ELF-1 (cell line): ENCODE data around the gene GLRX.

Source experiments
- DNase-seq: peaks from one replicate; pipeline ENCODE4 v3.0.0-alpha.2; 2016; ENCODE audit warnings: low read depth, low spot score

The GLRX gene

DNA sequence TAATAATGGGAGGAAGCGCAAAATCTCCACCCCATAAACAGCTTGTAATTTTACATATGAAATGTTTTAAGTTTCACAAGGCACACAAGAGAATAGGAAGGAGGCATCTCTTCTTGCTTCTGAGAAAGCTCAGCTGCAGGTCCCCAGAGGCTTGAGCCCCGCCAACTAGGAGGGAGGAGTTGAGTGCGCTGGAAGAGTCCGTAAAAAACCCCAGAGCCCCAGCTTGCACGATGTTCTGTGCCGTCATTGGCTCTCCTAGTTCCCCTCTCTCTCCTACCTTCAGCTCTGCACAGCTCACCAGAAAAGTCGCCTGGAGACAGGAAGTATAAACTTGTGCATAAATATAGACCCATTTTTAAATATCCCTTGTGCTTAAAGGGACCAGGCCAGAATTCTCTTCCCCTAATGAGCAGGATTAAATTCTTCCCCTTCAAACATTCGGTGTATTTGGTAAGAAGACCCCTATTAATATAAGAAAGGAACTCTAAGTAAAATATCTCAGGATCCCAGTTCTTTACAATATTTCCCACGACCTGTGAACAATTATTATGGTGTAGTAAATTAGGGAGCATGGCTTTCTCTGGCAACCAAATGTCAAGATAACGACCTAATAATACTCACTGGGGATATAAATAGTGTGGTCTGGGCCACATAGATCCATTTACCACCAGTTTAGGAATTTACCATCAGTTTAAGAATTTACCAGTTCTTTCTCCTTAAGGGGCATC lies 13.7 kb downstream of the GLRX start:
- no peak for DNase-seq

DNA sequence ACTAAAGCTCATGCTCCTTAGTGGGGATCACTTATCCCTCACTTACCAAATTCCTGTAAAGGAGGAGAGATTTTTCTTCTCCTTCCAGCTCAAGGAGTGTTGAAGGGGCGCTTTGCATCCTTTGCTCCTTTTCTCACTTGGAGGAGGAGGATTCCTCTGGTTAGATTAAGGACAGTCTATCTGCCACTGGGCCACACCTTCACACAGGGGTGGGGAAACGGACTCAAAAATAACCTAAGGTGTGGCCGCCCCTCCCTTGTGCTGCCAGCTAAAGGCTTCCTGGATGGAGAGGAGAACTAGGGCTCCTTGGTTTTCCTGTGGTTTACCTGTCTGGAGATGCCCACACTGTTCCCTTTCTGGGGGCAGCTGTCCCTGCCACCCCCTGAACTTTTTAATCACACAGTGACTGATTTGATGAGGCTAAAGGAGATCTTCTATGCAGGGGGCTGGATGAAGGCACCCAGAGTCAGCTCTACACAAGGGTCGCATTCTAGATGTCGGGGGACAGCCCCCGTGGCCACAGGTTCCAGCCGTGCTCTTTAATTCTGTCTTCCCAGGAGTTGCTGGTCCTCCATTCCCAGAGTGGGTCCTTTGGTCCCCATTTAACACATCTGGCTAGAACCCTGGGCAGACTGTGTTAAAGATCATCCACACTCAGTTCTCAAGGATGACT lies 14.4 kb downstream of the GLRX start:
- DNase-seq: no peak

DNA sequence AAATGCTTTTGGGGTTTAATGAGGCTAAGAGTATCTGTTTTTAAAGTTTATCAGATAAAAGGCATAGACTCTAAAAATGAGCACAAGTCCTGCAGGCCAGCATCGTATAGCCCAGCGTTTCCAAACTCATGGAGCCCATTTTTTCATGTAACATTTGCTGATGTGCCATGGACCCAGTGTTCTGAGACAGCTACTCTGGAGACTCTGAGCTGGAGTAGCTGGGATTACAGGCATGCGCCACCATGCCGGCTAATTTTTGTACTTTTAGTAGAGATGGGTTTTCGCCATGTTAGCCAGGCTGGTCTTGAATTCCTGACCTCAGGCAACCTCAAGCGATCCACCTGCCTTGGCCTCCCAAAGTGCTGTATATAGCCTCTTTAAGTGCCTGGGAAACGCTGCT lies 15.8 kb downstream of the GLRX start:
- DNase-seq: no peak

DNA sequence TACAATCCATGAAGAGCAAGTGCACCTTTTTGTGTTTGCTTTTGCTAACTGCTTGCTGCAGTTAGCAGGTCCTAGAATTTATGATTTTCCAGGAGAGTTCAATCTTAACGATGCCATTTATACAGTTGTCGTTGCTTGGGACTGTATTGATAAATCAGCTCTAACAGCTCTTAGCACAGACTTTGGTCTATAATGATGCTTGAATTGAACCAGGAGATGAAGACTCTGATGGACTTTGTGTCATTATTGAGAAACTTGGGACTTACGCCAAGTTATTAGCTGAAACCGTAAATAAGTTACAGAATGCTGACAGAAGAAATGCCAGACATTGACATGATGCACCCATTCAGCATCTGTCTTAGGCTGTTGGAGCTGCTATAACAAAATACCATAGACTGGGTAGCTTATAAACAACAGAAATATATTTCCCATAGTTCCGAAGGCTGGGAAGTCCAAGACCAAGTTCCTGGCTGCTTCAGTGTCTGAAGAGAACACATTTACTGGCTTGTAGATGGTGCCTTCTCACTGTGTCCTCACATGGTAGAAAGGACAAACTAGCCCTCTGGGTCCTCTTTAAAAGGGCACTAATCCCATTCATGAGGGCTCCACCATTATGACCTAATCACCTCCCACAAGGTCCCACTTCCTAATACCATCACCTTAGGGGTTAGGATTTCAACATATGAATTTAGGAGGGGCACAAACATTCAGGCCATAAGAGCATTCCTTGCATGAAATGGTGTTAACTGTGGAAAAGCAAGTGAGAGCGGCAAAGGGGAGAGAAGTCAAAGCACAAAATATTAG lies 17.6 kb downstream of the GLRX start:
- DNase-seq: no peak

DNA sequence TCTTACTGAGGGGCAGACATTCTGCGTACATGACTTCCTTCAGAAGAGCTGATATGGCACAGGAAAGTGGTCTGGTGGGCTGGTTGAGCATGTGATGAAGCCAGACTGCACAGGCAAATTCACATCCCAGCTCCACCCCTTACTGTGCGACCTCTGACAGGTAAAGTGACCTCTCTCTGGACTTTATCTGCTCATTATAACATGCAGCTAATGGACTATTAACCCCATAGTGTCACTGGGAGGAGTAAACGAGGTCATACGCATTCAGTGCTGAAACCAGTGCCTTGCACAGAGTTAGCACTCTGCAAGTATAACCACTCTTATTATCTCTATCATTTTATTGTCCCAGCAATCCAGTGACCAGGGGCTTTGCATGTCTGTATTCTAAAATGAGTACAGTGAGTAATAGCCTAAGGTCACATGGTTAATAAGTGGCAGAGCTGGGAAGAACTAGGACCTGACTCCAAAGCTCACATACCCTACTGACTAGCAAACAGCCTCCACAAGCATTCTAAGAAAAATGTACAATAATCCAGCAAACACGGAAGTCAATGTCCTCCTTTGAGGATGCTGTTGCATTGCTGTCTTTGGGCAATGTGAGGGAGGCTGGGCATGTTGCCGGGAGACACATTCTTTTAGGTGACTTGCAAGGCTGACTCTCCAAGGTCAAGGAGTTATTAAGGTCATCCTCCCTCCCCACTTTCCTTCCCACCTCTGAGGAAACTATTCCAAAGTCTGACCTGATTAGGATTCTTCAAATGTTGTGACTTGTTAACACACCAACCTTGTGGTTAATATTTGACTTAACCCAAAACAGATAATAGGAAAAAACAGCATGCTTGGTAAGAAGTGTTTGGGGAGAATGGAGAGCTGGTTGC lies 19.0 kb downstream of the GLRX start:
- DNase-seq: no peak

DNA sequence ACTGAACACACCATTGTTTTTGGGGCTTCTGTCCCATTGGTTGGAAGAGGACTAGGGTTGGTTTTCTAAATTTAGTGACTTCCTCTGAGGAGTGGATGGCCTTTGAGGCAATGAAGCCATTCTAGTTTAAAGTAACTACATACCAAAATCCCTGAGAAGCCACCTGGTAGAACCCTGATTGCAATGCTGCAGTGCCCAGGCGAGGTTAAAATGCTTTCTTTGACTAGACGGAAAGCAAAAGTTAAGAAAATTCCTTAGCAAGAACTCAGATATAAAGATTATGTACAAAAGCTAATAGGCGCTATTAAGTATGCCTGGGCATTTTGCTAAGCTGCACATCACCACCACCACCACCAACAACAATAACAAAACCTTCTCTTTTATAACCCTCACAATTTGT lies 20.6 kb downstream of the GLRX start:
- no peak for DNase-seq

DNA sequence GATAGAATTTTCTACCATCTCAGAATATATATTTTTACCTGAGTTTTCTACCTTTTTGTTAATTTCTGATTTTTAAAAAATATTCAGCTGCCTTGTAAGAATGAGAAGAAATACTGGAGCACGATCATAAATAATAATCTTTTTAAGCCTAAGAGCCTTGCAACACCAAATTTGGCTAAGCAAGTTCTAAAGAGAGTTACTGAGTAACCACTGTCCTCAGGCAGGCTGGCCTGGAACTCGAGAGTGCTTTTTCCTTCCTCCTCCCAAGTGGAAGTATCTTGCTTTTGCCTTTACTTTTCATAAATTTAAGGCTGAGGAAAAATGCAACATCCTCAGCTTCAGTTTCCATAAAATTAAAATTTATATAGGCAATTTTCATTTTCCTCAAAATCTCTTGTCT lies 21.0 kb downstream of the GLRX start:
- no peak for DNase-seq

DNA sequence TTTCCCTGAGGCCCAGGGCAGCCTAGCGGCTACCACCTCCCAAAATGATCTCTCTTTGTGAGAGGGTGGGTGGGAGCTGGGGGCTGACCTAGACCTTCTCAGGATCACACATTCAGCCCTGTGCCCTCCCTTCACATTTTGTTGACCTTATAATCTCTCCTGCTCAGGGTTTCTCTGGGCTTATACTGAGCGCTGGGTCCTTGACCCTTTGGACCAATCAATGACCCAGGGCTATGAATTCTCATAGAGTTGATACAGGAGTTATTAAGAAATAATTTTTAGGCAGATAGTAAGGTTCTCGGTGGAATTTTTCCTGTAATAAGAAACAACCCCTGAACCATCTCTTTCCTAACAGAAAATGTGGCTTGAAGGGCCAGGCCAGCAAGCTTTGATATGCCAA lies 22.0 kb downstream of the GLRX start:
- DNase-seq: no peak

DNA sequence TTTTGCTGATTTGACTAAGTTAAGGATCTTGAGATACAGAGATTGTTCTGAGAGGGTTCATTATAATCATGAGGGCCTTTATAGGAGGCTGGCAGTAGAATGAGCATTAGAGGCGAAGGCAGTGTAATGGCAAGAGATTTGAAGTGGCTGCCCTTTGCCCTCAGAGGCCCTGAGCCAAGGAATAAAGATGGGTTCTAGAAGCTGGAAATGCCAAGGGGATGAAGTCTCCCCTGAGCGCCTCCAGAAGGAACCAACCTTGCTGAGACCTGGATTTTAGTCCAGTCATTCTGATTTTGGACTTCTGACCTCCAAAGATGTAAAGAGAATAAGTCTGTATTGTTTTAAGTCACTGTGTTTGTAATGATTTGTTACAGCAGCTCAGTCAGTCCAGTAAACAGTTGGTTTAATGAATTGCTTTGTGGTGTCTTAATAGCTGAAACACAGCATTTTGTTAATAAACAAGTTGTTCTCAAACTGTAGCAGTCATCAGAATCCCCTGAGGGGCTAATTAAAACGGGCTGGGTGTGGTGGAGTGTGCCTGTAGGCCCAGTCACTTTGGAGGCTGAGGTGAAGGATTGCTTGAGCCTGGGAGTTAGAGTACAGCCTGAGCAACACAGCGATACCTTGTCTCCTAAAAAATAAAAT lies 23.2 kb downstream of the GLRX start:
- DNase-seq: no peak

DNA sequence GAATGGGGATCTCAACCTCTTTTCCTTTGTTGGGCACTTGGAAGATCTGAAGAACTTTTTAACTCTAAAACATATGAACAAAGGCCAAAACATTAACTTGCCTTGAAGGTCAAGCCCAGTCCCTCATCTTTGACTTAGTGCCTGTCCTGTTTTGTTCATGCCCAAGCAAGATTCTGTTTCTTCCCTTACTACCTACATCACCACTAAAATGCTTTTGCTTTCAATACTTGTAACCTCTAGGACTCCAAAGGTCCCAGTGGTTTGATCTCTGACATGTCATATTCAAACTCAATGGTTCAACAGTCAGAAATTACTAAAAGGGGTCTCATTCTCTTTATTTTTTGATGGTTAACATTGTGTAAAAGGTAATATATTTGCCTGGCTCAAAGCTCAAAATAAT lies 24.0 kb downstream of the GLRX start:
- no peak for DNase-seq

DNA sequence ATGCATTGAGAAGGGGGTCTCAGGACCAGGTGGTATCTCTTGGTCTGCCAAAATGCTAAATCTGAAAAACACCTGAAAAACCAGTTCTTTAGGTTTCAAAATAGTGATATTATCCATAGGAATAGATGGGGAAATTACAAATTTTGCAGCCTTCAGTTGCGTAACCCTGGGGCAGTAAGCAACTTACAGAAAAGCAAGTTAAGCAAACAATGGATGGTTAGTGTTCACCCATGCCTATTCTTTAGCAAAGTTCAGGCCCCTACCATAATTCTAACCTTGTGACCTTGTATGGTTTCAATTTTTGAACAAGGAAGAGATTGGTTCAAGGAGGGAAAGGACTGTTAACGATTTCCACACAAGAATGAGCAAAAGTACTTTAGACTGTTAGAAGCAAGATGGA lies 24.5 kb downstream of the GLRX start:
- DNase-seq: no peak

DNA sequence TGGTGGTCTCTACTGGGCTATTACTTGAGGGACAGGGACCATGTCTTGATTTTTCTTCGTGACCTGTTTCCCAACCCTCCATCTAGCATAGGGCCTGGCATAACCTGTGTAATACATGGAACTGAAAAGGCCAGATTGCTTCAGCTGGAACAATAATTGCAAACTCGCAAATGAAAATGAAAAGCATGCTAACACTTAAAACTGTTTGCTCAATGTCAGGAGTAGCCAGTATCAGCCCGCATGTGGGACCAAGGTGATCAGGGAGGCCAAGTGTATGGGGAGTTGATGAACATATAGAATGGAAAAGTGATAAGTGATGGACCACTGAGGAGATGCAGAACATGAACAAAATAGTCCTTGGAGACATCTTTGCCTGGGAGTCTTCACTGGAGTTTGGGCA lies 25.2 kb downstream of the GLRX start:
- no peak for DNase-seq

DNA sequence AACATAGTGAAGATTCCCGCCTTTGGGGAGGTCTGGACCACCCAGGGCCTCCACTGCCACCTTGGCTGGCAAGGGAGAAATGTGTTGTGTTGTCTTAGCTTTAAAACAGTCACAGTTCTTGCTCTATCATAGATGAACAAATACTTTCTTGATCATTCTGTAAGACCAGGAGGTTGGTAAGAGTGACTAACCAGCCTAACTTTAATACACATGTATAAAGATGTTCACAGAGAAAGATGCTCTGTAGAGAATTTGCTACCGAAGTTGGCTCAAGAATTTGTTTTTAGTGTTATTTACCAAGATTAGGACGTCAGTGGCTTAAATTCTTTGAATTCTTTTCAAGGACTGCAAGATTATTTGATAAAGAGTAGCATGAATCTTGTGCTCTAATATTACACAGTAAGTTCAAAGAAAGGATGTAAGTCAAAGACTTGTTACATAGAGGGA lies 28.4 kb downstream of the GLRX start:
- no peak for DNase-seq

DNA sequence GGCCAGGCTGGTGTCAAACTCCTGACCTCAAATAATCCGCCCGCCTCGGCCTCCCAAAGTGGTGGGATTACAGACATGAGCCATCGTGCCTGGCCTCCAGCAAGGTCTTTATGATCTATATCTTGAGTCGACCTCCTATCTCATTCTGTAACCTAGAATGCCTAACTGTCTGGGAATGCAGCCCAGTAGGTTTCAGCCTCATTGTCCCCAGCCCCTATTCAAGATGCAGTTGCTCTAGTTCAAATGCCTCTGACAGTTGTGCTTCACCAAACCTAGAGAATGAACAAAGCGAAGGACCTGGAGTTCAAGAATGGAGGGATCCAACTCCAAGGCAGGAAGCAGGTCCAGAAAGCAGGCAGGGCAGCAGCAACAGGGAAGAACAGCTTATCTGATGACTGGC lies 30.8 kb downstream of the GLRX start:
- DNase-seq: peak; percentile 68

DNA sequence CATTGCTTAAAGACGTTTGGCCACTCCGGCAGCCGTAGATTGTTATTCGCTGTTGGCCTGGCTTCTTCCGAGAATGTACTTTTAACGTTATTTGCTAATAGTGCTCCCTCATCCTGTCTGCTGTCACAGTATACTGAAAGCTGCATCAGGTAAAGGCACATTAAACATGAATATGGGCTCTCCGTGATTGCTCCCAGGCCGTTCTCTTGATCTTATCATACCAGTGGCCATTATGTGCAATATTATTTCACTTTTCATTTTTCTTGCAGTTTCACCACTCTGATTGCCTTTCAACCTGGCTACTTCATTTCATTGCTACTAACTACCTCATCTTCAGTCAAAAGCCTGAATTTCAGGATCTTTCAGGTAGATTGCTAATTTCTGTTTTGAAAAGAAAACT lies 34.0 kb downstream of the GLRX start:
- DNase-seq: no peak

DNA sequence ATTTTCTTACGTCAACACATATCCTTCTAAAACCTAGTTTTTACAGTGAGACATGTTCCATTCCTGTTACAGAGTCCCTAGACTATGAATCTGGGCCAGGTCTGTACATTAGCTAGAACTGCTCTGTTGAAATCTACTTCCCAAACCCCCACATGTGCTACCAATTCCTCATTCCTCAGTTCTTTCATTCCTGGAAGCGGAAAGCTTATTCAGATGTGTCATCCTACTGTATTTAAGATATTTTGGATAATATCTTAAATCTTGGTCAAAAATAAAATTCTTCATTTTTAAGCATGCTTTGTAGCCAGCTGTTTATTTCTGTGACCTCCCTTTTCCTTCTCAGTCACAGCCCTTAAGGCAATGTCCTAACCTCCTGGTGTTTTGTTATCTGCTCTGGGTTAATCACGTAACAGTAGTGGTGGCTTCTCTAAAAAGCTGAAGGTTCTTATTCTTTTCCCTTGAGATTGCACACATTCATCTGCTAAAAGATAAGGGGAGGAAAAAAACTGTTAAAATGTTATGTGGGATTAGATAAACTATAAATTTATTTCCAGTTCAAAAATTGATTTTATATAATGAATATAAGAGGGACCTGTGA lies 35.6 kb downstream of the GLRX start:
- no peak for DNase-seq

DNA sequence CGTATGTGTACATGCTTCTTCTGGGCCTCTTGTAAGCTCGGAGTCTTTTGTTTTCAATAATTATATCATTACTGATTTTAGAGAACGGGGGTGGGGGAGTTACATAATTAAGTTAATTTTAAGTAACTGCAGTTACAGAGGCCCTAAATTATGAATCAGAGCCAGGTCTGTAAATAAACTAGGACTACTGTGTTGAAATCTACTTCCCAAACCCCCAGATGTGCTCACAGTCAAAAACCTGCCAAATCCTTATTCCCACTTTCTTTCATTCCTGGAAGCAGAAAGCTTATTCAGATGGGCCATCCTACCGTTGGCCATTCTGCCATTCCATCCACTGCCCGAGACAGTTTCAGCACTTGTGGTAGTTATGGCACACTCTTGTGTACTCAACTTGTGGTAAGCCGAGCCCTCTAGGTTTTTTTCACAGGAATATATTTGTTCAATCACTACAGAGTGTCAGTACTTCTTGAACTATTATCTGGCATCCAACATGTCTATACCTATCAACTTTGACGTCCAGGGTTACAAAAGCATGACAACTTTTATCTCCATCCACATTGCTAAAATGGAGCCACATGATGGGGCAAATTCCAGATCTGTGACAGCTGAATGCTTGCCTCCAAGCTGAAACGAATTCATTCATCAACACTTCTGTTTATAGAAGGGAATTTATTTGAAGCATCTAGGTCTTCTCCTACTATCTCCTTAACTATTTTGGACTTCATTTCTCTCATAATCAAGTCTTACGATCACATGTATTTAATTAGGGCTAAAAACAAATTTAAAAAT lies 37.8 kb downstream of the GLRX start:
- no peak for DNase-seq

DNA sequence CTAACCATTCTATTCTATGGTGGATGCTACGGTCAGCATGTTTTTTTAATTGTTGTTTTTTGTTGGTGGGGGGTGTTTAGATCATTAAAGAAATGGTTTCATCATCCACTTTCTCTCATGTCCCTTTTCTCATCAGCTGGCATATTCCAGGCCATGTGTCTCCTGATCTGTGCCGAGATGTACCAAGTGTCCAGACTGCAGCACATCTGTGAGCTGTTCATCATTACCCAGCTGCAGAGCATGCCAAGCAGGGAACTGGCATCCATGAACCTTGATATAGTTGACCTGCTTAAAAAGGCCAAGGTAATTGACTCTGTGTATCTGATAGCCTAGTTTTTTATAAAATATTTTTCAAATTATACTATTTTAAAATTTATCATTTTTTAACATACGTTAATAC lies 38.9 kb downstream of the GLRX start:
- no peak for DNase-seq

DNA sequence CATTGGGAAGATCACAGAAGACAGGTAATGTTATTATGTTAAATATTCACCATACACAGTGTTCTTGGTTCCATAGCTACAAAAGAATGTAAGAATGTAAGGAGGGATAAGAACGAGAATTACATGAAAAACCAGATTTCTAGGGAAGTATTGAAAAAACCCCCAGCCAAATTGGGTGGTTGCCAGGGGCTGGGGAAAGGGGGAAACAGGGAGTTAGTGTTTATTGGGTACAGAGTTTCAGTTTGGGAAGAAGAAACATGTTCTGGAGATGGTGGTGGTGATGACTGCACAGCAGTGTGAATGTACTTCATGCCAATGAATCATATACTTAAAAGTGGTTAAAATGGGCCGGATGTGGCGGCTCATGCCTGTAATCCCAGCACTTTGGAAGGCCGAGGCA lies 40.3 kb downstream of the GLRX start:
- DNase-seq: no peak

DNA sequence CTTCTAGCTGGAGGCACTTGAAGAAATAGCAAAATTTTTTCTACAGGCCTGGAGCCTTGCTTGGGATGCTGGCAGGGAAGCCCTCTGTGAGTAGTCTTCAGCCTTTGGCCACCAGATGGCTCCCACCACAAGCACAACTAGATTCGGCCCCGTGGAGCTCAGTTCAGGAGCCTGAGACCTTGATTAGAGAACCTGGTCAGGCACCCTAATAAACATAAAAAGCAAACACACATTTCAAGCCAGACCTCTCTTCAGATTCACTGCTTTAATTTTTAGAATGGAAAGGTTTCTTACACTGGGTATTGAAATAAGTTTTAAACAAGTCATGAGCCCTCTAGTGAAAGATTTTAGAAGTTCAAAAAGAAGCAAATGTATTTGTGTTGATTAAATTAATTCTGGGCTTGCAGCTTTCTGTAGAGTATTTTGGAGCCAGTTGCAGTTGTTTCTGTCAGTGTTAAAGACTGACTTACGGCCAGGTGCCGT lies 41.4 kb downstream of the GLRX start:
- DNase-seq: peak; percentile 87
